Adrenal gland (tissue), 12 donors: ENCODE data around the gene SULF2. TPM values are rescaled to one million over a fixed set of nuclear protein-coding genes. Genes with fewer than 3 reads are reported as not detected.
"Not testable (repeated sequence)": the region's sequence is repeated elsewhere in the genome, so short reads cannot be mapped to it uniquely, and the experiment has no call there.

Experiments
- DNase-seq, 7 donors: peaks; one replicate each; pipeline ENCODE4 v3.0.0-alpha.2; 2019 to 2020
- H3K27ac ChIP-seq, 5 donors: fragments of 200-600 bp; sonication (generic) in 4 of 5; 1 replicate in 3 of 5; 2 replicates in 2 of 5; pipeline versions ENCODE4 v1.5.1 to v1.8.0; 2016 to 2020; ENCODE audit warnings: mild to moderate bottlenecking in 1 of 5
- H3K27me3 ChIP-seq: fragments of 200-600 bp; 2 replicates; pipeline ENCODE4 v1.8.0; 2021
- H3K36me3 ChIP-seq, 2 donors: fragments of 200-600 bp; replicated peaks in 1 of 2; 1 replicate in 1 of 2; 2 replicates in 1 of 2; pipeline versions ENCODE4 v1.5.1 to v1.8.0; 2018 to 2022
- H3K4me1 ChIP-seq, 2 donors: fragments of 200-600 bp; replicated peaks in 1 of 2; 1 replicate in 1 of 2; 2 replicates in 1 of 2; pipeline versions ENCODE4 v1.5.1 to v1.8.0; 2018 to 2021
- H3K4me3 ChIP-seq, 4 donors: fragments of 200-600 bp; sonication (generic) in 3 of 4; one replicate each; pipeline ENCODE4 v1.5.1; 2016 to 2018
- H3K9me3 ChIP-seq, 3 donors: fragments of 200-600 bp; sonication (generic) in 1 of 3; replicated peaks in 1 of 3; 1 replicate in 2 of 3; 2 replicates in 1 of 3; pipeline versions ENCODE4 v1.5.1 to v1.8.0; 2016 to 2021
- POLR2A ChIP-seq, 2 donors: fragments of 450-650 bp; IDR thresholded peaks; one replicate each; pipeline ENCODE4 v1.6.1; 2017; ENCODE audit warnings: antibody characterized with exemption in 2 of 2, mild to moderate bottlenecking in 2 of 2, moderate library complexity in 1 of 2
- WGBS, 4 donors: extraction: QIAGEN DNeasy Blood & Tissue Kit in 2 of 4; methylation state at CpG; one replicate each; pipeline versions ENCODE4 v1.1.5 to v1.1.7; 2013 to 2017; 5-methylcytosine and 5-hydroxymethylcytosine counted together
- intact Hi-C, 2 donors: fragments of 100-400 bp; cut with DNase I; formaldehyde crosslinking; loops; one replicate each; pipeline versions ENCODE4 v1.14.1 to v1.15.0; 2022 to 2023
- polyA plus RNA-seq, 3 donors: library from polyadenylated mRNA; stranded (reverse); fragments of 200-250 nt in 2 of 3; fragments of 350-450 nt in 1 of 3; fragmentation: Illumina TruSeq in 1 of 3; extraction: RNeasy Lipid Tissue Mini Kit (QIAGEN cat#74804) in 1 of 3; gene quantifications; one replicate each; pipeline ENCODE4 v1.2.3, GENCODE V29; 2013 to 2014
- total RNA-seq, 9 donors: library from RNA; depleted of rRNA in 4 of 9; stranded (reverse); fragments of >200 nt in 4 of 9; fragments of 120-200 nt in 1 of 9; fragmentation: NEBNext Ultra II Directional in 1 of 9; extraction: Animal tissue kit (Norgen Biotek cat#: 25700) in 1 of 9; gene quantifications; one replicate each; pipeline versions ENCODE4 v1.1.0 to v1.2.4, GENCODE V29; 2013 to 2023
- TF ChIP-seq, protein P1 (sequence below), 6 experiments: fragments of 450-650 bp in 4 of 6; fragments of 200-600 bp in 2 of 6; sonication (generic) in 1 of 6; IDR thresholded peaks; 1 replicate in 5 of 6; 2 replicates in 1 of 6; pipeline versions ENCODE4 v1.5.1 to v1.8.0; 2016 to 2021; ENCODE audit warnings: antibody characterized with exemption in 6 of 6, mild to moderate bottlenecking in 2 of 6, moderate library complexity in 1 of 6
- donor health status: healthy with polysubstance abuse.
- donor health status: Bipolar disorder and iron deficiency.
- donor health status: DM: yes; HTN: yes; CAD: no.
- donor health status: DM: no; HTN: no; CAD: no.
- donor health status: DM: no; HTN: no; CAD: no.
- donor health status: DM: yes; HTN: yes; CAD: no.

Gene SULF2
- total and polyA plus RNA-seq, 12 donors, result 13.5 to 42.5 (median 25.6) TPM

DNA sequence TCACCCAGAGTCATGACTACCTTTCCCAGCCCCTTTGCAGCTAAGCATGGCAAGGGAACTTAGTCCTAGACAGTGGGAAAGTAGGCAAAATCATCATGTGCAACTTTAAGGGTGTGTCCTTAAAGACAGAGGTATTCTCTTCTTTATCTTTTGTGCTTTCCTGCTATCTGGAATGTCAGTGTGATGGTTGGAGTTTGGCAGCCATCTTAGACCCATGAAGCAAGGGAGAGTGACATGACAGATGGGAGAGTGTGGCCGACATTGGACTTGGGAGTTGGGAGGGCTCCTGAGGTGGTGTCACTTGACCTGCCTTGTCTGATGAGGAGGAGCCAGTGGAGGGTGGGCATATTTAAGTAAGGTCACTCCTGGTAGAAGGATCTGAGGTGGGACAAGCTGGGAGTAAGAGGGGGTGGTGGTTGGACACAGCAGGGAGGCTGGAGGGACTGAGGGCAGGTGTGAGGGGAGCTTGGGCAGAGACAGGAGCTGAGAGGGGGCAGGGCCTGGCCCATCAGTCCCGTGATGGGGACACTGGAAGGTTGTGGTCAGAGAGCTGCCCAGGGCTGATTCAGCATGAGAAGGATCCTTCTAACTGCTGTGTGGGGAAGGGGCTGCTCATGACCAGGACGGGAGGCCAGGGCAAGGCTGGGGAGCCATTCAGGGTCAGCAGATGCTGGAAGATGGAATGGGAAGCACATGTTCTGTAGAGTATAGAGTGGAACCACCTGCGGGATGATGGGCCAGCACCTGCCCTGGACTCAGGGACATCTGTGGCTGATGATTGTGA lies 29.5 kb upstream of the SULF2 start:
- H3K27ac ChIP-seq, result no peak overlapping the region
- H3K9me3 ChIP-seq, result no peaks in the 10 kb centered on the region
- intact Hi-C loops, result no loop called here
- whole genome bisulfite sequencing, 4 donors, result 75 to 84% (median 75%) methylated on average over 4 of the region's 4 CpGs
- no peak overlapping the region for H3K4me3 ChIP-seq
- TF ChIP-seq, protein P1, sequence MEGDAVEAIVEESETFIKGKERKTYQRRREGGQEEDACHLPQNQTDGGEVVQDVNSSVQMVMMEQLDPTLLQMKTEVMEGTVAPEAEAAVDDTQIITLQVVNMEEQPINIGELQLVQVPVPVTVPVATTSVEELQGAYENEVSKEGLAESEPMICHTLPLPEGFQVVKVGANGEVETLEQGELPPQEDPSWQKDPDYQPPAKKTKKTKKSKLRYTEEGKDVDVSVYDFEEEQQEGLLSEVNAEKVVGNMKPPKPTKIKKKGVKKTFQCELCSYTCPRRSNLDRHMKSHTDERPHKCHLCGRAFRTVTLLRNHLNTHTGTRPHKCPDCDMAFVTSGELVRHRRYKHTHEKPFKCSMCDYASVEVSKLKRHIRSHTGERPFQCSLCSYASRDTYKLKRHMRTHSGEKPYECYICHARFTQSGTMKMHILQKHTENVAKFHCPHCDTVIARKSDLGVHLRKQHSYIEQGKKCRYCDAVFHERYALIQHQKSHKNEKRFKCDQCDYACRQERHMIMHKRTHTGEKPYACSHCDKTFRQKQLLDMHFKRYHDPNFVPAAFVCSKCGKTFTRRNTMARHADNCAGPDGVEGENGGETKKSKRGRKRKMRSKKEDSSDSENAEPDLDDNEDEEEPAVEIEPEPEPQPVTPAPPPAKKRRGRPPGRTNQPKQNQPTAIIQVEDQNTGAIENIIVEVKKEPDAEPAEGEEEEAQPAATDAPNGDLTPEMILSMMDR (IDR thresholded peaks at IDR 0.05), result no peak
- no peak for TF ChIP-seq POLR2A (IDR thresholded peaks at IDR 0.05)
- H3K27me3 ChIP-seq, result peaks cover 16% of the 10 kb centered on the region
- H3K4me1 ChIP-seq, result no peaks in the 10 kb centered on the region
- DNase-seq, result no peak
- H3K36me3 ChIP-seq, result no peaks in the 10 kb centered on the region

DNA sequence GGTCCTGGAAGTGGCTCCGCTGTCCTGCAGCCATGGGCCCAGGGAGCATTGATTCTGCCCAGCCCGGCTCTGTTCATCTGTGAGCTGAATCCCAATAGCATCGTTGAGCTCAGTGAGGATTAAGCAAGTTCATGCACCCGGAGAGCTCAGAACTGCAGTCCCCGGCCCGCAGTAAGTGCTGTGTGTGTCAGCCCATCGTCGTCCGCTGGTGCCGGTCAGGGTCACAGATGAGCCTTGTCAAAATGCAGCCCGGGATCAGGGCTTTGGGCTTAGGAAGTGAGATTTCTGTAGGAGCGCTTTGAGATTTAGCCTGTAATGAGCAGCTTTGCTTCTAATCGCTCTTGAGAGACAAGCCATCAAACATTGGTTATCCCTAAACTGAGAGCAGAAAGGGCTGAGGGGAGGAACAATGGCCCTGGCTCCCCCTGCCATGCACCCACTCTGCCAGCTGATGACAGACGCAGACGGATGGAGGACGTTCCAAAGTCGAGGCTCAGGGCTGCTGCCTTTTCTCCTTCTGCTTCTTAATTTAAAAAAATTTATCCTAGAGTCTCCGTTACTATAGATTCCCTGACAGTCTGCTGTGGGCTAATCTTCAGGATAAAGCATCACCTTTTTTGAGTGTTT lies 25.6 kb upstream of the SULF2 start:
- Histone ChIP-seq H3K4me1 (no peaks in the 10 kb centered on the region), H3K9me3 (no peaks in the 10 kb centered on the region), H3K27me3 (peaks cover 2% of the 10 kb centered on the region), H3K4me3 (no peak overlapping the region), H3K36me3 (no peaks in the 10 kb centered on the region), H3K27ac (no peak overlapping the region)
- intact Hi-C loops, result no loop called here
- DNase-seq, result no peak
- TF ChIP-seq POLR2A (IDR thresholded peaks at IDR 0.05), result no peak
- WGBS, 4 donors, result 54 to 65% (median 59%) methylated on average over 13 to 18 of the region's 18 CpGs

DNA sequence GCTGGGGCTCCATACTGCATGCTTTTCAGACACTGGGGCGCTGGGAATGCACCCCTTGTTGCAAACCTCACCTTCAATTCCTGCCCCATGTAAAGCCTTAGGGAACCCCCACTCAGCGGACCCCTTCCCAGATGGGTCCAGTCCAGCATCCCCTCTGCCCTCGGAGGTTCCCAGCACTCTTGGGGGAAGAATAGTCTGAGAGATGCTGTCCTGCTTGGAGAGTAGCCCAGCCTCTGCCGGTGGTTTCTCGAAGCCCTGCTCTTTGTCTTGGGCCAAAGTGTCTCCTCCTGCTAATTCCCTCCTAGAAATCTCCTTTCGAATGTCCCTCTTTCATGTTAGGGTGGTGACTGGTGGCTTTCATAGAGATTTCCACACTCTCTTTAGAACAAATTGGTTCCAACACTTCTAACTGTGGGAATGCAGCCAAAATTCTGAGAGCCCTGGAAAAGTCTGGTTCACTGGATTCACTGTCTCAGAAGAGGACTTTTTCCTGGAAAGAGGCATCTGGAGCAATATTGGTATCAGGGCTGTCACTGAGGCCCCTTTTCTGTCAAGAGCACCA lies 24.9 kb upstream of the SULF2 start:
- intact Hi-C loops, result no loop called here
- DNase-seq, result no peak
- H3K9me3 ChIP-seq, result no peaks in the 10 kb centered on the region
- no peak for TF ChIP-seq POLR2A (IDR thresholded peaks at IDR 0.05)
- no peaks in the 10 kb centered on the region for H3K4me1 ChIP-seq
- 61 to 67% (median 66%) methylated on average over 3 to 6 of the region's 6 CpGs for WGBS, 4 donors
- H3K36me3 ChIP-seq, result no peaks in the 10 kb centered on the region
- H3K4me3 ChIP-seq, result no peak overlapping the region
- no peak overlapping the region for H3K27ac ChIP-seq
- peaks cover 6% of the 10 kb centered on the region for H3K27me3 ChIP-seq

DNA sequence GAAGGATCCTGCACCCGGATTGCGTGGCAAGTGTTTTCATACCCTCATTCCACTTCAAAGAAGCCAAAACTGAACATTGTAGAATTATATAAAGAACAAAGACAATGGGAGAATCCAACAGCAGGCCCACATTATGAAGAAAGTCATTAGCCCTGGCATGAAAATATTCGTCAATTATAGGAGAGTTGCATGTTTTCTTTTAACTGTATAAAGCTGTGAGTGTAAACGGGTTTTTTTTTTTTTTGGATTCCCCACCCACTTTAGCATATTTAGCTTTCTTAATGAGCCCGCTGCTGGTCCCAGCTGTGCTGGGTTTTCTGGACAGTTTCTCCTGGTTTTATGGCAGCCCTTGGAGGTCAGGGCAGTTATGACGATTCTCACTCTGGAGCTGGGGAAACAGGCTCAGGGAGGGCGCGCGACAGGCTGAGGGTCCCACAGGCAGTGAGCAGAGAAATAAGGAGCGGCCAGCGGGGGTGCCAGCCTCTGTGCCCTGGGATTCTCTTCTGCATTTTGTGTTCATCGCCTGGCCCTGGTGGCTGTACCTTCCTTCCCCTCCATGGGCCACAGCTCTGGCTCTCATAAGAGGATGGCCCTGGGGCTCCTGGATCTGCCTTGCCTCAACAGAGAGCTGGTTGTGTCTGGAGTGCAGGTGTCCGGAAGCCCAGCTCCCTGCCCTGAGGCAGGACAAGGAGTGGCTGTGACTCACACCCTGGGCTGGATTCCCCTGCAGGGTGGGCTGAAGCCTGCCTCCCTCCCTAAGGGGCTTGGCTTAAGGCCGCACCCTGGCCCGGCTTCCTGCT lies 24.1 kb upstream of the SULF2 start:
- no peaks in the 10 kb centered on the region for H3K9me3 ChIP-seq
- no peak overlapping the region for H3K27ac ChIP-seq
- H3K4me1 ChIP-seq, result no peaks in the 10 kb centered on the region
- no peaks in the 10 kb centered on the region for H3K36me3 ChIP-seq
- H3K4me3 ChIP-seq, result no peak overlapping the region
- 77 to 86% (median 79%) methylated on average over 10 to 15 of the region's 15 CpGs for WGBS, 4 donors
- H3K27me3 ChIP-seq, result peaks cover 6% of the 10 kb centered on the region
- TF ChIP-seq POLR2A (IDR thresholded peaks at IDR 0.05), result no peak
- TF ChIP-seq, protein P1 (IDR thresholded peaks at IDR 0.05), result no peak
- intact Hi-C loops, result no loop called here
- no peak for DNase-seq

DNA sequence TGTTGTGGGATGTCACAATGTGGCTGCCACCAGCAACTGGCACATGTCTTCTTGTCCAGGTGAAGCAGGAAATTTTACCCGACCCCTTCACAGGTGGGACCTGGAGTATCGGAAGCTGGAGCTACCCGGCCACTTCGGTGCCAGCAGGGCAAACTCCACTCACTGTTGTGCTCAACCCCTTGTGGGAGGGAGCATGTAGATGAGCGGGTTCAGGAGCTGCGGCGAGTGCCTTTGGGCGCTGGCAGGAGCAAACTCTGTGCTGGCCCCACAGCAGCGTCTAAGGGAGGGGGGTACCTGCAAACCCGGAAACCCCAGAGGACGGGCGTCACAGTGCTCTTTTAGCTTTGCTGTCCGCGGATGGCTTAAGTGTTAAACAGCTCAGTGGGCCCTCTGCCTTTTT lies 20.7 kb upstream of the SULF2 start:
- TF ChIP-seq, protein P1 (IDR thresholded peaks at IDR 0.05), result no peak
- TF ChIP-seq POLR2A (IDR thresholded peaks at IDR 0.05), result no peak
- intact Hi-C loops, result no loop called here
- no peak overlapping the region for H3K27ac ChIP-seq
- H3K27me3 ChIP-seq, result peaks cover 6% of the 10 kb centered on the region
- 56 to 70% (median 64%) methylated on average over 5 to 14 of the region's 14 CpGs for WGBS, 4 donors
- no peaks in the 10 kb centered on the region for H3K9me3 ChIP-seq
- H3K4me1 ChIP-seq, result no peaks in the 10 kb centered on the region
- no peak overlapping the region for H3K4me3 ChIP-seq
- no peak for DNase-seq
- H3K36me3 ChIP-seq, result no peaks in the 10 kb centered on the region

DNA sequence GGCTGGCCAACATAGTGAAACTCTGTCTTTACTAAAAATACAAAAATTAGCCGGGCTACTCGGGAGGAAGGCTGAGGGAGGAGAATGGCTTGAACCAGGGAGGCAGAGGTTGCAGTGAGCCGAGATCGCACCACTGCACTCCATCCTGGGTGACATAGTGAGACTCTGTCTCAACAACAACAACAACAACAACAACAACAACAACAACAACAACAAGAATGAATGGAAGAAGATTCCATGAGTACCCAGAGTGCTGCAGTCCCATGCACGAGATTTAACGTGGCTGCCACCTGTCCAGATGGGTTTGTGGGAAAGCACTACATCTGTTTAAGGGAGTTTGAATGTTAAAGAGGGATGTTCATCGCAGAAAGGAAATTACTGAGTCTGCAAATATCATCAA lies 19.7 kb upstream of the SULF2 start:
- H3K4me1 ChIP-seq, H3K27ac ChIP-seq, H3K9me3 ChIP-seq, DNase-seq, H3K27me3 ChIP-seq, intact Hi-C loops, H3K36me3 ChIP-seq, H3K4me3 ChIP-seq: not testable (repeated sequence)
- 76 to 90% (median 85%) methylated on average over 7 of the region's 7 CpGs for WGBS, 4 donors

DNA sequence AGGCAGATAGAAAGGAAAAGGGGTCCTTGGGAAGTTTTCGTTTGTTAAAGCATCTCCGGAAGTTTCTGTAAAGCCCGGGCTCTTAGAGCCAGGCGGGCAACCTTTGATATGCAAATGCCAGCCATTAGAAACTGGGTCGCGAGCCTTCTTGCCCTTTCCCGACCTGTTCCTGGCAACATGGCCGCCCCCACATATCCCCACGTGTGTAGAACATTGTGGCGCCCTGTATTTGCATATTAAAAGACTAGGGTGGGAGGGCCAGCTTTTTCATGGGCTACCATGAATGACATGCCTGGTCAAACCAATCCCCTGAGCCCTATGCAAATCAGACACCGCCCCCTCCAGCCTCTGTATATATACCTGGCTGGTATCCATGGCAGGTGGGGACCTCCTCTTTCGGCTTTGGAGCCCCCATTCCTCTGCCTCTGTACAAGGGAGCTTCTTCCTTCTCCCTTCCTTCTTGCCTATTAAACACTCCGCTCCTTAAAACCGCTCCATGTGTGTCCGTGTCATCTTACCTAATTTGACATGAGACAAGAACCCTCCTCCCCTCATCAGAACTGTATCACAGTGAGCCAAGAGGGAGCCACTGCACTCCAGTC lies 19.0 kb upstream of the SULF2 start:
- H3K4me3 ChIP-seq, H3K27ac ChIP-seq, H3K4me1 ChIP-seq, H3K36me3 ChIP-seq, H3K27me3 ChIP-seq, DNase-seq, H3K9me3 ChIP-seq, intact Hi-C loops: not testable (repeated sequence)
- 81 to 83% (median 81%) methylated on average over 15 of the region's 15 CpGs for WGBS, 4 donors
